ENCODE measurements around the gene ERMAP. TPM values are rescaled to one million over a fixed set of nuclear protein-coding genes. Genes with fewer than 3 reads are reported as not detected.

The ERMAP gene
- total and polyA plus RNA-seq, 2 of the 8 experiments (the other 6 are each of a cell fraction or from before 2014, with no cell fraction given): 2.5 to 3.9 TPM

- H3K18ac ChIP-seq (ENCODE audit: extremely low read depth, low read length): no peak overlapping the region
- no peak overlapping the region for H2BK15ac ChIP-seq (ENCODE audit: low read length)
- H3K23me2 ChIP-seq (ENCODE audit: low read depth, low read length): no peaks in the 10 kb centered on the region
- H3K79me1 ChIP-seq (ENCODE audit: low read depth, low read length): no peaks in the 10 kb centered on the region
- H2AFZ ChIP-seq (ENCODE audit: low read length): no peak overlapping the region
- H3K4me2 ChIP-seq (ENCODE audit: insufficient read depth in 1 of 2, low read depth in 2 of 2, low read length in 2 of 2): no peak overlapping the region
- no peaks in the 10 kb centered on the region for H3K4me1 ChIP-seq (replicated peaks in 1 of 4; ENCODE audit: control insufficient read depth in 3 of 4, insufficient read depth in 4 of 4, low read length in 3 of 4)
- no peak overlapping the region for H2BK12ac ChIP-seq (ENCODE audit: low read depth, low read length)
- no peaks in the 10 kb centered on the region for H3K79me2 ChIP-seq (ENCODE audit: control insufficient read depth in 1 of 2, insufficient read depth in 2 of 2, low read length in 2 of 2)
- H2BK20ac ChIP-seq (ENCODE audit: low read length): no peak overlapping the region
- ChIA-PET CTCF (ENCODE audit: partially characterized antibody) (no interaction called here), POLR2A (ENCODE audit: partially characterized antibody) (interaction anchor here (1.0 kb wide), 1 partner anchor 16 kb away, joined by 3 read pairs; no protein-coding TSS in a partner anchor)
- DNase-seq (ENCODE audit: low read depth in 1 of 2, low spot score in 2 of 2) (no peak), FAIRE-seq (no peak)
- H3K4ac ChIP-seq (replicated peaks; ENCODE audit: insufficient read length, low read depth, low read length): no peak overlapping the region
- H3K56ac ChIP-seq (replicated peaks; ENCODE audit: insufficient read length, low read depth, low read length): no peak overlapping the region
- no peak overlapping the region for H3K27ac ChIP-seq (ENCODE audit: low read depth, low read length)
- H4K5ac ChIP-seq (ENCODE audit: insufficient read length, low read depth, low read length): no peak overlapping the region
- no peak overlapping the region for H3K23ac ChIP-seq (ENCODE audit: insufficient read length)
- H4K20me1 ChIP-seq (replicated peaks in 1 of 2; ENCODE audit: control insufficient read depth in 1 of 2, insufficient read depth in 2 of 2, low read length in 2 of 2): no peaks in the 10 kb centered on the region
- no peak overlapping the region for H3K4me3 ChIP-seq (ENCODE audit: extremely low read depth in 1 of 4, insufficient read depth in 2 of 4, low read depth in 3 of 4, low read length in 4 of 4)
- H3K9me3 ChIP-seq (ENCODE audit: insufficient read depth in 2 of 2, low read depth in 1 of 2, low read length in 1 of 2): no peaks in the 10 kb centered on the region; a peak in 1 of 4 replicates
- no peak overlapping the region for H2AK5ac ChIP-seq (ENCODE audit: low read depth, low read length)
- no peaks in the 10 kb centered on the region for H3K27me3 ChIP-seq (replicated peaks in 1 of 4; ENCODE audit: control insufficient read depth in 3 of 4, extremely low read depth in 1 of 4, insufficient read depth in 3 of 4, low read length in 3 of 4)
- 84% methylated on average over 3 of the region's 3 CpGs; no CpG with 5 or more reads in 1 of the 2 experiments for WGBS, 2 experiments (ENCODE audit: extremely low coverage in 1 of 2, insufficient coverage in 1 of 2, insufficient read length in 1 of 2, insufficient replicate concordance in 2 of 2, low coverage in 1 of 2, low lambda C conversion rate in 2 of 2, missing lambda C conversion rate in 1 of 2)
- H2BK120ac ChIP-seq (replicated peaks; ENCODE audit: low read depth, low read length): no peak overlapping the region
- H3K9ac ChIP-seq (replicated peaks in 1 of 4; ENCODE audit: extremely low read depth in 1 of 4, low read depth in 3 of 4, low read length in 3 of 4): no peak overlapping the region
- no peaks in the 10 kb centered on the region for H3K36me3 ChIP-seq (ENCODE audit: control insufficient read depth in 2 of 4, insufficient read depth in 4 of 4, low read length in 3 of 4)
- H4K91ac ChIP-seq (replicated peaks; ENCODE audit: insufficient read length, low read length): no peak overlapping the region
- no peak overlapping the region for H3K14ac ChIP-seq (ENCODE audit: insufficient read length)
- no peak overlapping the region for H2BK5ac ChIP-seq (ENCODE audit: low read depth, low read length)
- no peak overlapping the region for H4K8ac ChIP-seq (ENCODE audit: extremely low read depth, insufficient read depth, low read length)
- no peak for TF ChIP-seq POU5F1 (IDR thresholded peaks at IDR 0.05; ENCODE audit: low read depth, low read length)
- no peak for TF ChIP-seq BRCA1 (IDR thresholded peaks at IDR 0.05; ENCODE audit: low read depth, low read length)
These were observed 19.5 kb upstream of the ERMAP start for GRCh38 chr1:42797414-42797813.

Measured in H1 (cell line).